Hematopoietic multipotent progenitor cell treated with erythropoietin and hydrocortisone succinate and interleukin-3 and kit ligand, for 15 days (in vitro differentiated cells): Measurements from ENCODE around the gene ROBO2.

Experiments used
- DNase-seq: peaks from one replicate; pipeline ENCODE4 v3.0.0-alpha.2; 2015; ENCODE audit warnings: low spot score

ROBO2 gene

DNA sequence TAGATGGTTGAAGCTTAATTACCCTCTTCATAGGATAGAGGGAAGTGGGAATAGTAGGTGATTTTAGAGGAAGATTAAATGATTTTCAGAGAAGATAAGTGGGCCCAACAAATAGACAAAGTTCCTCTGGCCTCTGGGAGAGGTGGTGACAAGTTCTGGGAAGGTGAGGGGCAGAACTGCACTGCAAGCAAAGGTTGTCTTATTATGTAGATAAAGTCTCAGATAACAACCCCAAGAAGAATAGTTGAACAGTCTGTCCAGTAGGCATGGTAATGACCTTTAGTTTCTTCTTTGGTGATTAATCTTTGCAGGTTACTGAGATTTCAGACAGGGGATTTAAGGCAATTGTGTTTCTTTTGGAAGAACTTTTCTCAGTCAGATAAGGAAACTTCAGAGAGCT lies 439.1 kb downstream of the ROBO2 start:
- DNase-seq, result no peak

DNA sequence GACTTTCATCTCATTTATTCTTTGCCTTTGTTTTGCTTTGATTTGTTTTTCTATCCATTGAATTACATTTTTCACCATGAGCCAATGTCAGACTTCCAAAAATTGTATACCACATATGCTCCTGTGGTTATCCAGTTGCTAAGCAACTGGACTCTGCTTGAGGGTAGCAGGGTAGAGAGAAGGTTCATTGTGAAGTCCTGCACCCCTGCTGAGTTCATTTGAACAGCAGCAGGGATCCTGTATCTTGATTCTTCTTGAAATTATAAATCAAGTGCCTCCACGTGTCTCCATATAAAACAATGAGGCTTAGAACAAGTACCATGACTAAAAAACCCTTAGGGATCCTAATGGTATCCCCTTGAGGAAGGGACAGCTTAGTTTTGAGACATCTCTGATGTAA lies 449.3 kb downstream of the ROBO2 start:
- no peak for DNase-seq

DNA sequence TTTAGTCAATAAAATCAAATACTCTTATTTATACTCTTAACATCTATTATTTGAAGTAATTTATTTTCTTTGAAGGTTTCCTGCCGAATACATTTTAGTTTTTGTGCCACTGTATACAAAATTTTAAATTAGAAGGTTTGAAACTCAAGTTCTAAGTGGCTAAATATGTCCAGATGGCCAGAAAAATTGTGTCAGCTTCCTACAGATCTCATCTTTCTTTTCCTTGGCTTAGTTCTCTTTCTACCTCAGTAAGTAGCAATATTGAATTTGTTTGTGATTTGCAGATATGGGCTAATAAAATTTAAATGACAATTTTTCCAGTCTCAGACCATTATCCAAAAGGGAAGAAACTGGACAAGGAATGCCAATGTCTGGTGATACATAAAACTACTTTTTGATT lies 452.1 kb downstream of the ROBO2 start:
- no peak for DNase-seq

DNA sequence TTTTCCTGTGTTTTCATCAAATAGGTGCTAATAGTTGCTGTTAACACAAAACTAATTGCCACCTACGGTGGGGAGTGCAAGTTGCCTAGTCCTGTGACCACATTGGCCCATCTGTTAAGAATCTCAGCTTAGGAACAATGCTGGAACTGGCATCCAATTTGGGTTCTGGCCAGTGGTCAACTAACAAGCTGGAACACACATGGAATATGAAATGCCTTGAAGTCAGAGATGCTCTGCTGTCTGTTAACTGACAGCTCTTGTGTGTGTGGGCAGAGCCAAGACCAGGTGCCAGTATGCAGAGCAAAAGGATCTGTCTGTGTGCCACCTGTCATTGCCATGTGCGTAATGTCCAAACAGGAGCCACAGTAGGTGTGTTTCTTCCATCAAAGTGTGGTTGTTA lies 460.8 kb downstream of the ROBO2 start:
- no peak for DNase-seq

DNA sequence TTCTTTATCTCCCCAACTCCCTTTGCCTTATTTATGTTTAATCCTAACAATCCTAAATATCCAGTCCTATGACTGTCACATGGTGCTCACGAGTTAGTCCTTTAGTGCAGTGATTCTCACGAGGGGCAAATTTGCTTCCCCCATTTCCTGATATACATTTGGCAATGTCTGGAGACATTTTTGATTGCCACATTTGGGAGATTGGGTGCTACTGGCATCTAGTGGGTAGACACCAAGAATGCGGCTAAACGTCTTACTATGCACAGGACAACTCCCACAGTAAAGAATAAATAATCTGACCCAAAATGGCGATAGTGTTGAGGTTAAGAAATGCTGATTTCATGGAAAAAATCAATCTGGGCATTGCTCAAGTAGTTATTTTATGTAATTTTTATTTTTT lies 466.5 kb downstream of the ROBO2 start:
- no peak for DNase-seq

DNA sequence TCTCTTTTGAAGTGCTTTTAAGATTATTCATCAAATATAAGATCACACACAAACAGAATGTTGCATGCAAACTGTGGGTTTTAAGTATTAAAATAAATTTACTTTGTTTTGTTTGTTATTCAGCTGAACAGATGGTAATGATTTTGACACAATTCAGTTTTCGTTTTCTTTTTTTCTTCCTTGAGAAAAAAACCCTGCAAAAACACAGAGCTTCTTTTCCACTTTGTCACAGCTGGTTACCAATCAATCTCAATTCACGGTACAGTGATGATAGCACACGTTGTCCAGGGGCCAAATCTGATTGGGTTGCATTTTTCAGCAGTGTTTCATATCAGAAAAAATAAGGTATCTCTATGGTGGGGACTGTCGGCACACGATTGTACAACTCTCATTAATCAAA lies 473.6 kb downstream of the ROBO2 start:
- no peak for DNase-seq

DNA sequence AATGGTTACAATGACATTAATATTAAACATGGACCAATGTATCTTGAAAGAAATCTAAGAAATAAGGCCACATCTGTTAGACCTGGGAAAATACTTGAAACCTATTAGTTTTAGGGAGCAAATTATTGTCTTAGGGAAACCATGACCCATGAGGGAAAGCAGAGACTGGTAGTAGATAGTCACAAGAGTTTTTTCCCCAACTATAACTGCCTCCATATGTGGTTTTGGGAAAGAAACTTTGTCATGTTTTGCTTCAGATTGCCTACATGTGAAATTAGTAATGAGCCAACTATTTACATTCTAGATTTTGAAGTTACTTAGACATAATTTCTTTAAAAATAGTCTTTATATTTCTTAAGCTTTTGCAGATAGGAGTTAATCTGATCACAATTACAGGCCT lies 474.9 kb downstream of the ROBO2 start:
- no peak for DNase-seq

DNA sequence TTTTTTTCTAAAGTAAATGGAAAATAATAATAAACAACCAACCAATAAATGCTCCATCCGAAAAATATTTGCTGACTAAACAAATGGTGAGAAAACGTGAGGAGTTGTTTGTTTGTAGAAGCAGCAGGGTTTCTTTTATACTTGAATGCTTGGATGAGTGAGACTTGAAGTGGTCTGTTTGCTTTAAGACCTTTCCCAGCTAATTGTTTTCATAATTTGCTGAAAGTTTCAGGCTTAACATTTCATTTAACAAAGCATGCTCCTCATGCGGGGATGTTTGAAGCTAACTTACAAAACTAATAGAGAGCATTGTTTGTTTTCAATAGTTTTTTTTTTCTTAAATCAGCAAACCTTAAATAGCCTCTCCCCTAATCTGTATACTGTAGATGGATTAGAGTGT lies 484.6 kb downstream of the ROBO2 start:
- no peak for DNase-seq

DNA sequence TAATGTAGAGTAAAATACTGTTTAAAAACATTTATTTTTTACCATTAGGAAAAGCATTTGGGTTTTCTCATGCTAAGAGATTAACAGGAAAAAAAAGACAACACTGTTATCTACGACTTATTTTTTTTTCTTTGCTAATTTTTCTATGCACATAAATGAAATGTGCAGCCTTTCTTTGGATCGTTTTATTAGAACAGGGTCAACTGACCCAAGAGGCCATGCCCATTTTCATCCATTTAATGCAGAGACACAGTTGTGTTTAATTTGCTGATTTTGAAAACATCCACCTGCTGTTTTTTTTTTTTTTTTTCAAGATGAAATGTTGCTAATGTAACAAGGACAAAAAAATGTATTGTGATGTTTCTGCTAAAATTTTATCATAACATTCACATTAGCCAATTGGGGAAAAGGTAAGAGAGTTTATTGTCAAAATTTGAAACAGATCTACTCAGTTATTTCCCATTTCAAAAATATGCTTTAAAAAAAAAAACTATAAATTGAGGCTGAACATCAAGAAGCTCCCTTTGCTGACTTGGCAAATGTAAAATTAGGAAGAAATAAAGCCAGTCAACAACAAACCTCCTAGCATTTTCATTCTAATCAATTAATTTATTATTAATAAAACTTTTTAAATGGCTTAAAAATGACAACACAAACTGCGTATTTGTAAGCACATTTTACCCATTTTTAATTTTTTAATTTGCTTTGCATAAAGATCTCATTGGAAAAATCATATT lies 485.2 kb downstream of the ROBO2 start:
- no peak for DNase-seq

DNA sequence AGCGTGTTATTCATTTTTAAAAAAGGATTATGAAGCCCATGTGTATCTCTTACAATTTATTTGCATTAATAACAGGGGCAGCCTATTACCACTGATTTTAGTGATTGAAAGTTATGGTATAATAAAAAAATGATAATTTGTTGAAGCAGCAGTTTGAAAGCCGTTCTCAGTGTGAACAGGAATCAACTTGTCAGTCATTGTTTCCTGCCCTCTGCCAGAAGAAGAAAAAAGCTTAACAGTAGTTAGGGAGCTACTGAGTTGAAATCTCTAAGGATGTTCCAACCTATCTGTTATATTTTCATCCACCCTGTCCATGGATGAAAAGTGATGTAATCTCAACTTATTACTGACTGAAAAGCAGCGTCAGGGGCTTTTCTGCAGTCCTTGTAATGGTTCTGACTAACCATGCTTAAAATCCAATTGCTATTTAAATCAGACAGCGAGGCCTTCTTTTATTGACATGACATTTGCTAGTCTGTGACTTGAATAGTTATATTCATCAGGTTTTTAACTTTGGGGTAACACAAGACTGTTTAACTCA lies 486.7 kb downstream of the ROBO2 start:
- no peak for DNase-seq

DNA sequence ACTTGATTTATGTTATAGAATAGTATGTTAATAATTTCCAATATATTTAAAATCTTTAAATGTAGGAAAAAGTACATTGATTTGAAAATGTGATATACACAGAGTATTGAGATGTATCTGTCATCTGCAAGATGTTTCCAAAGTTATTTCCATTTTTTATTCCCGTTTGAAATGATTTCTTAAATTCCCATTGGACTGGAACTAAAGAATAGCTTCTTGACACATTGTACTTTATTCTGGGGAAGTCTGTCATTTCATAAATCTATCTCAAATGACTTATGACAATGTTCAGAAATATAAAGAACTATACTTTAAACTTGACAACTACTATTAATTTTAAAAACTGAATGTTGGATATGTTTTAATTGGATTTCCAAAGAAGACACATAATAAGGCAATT lies 489.6 kb downstream of the ROBO2 start:
- no peak for DNase-seq

DNA sequence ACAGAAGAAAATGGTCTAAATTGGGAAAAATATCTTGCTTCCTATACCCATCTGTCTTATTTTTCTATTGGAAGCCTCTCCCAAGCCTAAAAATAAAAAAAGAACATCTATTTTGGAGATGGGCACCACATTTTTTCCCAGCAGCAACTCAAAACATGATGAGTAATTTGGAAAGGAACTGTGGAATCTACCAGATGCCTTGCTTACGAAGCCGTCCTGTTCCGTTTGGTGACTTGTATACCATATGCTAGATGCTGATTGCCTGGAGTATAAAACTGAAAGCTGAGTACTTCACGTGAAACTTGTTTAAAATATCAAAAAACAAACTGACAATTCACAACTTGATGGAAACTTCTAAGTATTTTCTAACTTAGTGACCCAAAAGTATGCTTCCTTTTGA lies 491.0 kb downstream of the ROBO2 start:
- DNase-seq, result no peak

DNA sequence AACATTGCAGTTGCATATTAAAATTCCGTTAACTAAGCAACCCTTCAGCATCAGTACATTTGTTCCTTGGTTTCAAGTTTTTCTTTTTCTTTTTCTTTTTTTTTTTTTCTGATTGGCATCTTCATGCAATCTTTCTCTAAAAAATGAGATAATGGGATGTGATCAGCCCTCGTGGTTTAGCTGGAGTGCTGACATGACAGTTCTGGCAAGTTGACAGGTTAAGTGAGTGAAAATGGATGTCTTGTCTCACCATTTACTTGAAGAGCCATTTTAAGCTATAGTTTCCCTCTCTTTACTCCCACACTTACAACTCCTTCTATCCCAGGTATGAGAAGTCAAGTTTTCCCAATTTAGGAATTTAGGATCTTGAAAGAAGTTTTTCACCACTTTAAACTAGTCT lies 495.2 kb downstream of the ROBO2 start:
- no peak for DNase-seq

DNA sequence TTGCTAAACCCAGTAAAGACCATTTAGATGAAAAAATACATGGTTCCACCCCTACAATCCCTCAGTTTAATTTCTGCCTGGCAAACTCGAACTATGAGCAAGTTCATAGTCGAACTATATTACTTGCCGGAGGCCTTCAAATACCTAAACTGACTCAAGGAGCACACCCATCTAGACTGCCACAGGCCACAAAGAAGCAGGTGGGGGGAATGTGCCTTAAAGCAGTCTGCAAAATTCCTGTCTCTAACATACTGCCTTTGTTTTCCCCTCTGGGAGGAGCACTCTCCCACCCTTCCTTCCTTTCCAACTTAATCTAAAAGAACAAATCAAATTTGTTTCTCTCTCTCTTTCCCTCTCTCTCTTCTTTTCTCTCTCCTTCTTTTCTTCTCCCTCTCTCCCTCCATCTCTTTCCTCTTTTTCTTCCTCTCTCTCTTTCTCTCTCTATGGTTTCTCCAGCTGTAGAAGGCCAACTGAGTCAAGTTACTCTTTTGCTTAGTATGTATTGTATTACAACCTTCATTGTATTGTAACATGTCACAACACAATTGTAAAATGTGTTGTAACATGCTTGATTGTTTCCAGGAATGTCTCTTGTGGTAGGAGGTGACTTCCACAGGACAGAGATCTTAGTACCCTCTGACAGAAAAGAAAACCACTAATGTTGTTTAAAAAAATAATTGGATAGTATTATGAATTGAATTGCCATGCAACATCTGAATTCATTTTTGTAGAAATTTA lies 496.3 kb downstream of the ROBO2 start:
- DNase-seq, result no peak

DNA sequence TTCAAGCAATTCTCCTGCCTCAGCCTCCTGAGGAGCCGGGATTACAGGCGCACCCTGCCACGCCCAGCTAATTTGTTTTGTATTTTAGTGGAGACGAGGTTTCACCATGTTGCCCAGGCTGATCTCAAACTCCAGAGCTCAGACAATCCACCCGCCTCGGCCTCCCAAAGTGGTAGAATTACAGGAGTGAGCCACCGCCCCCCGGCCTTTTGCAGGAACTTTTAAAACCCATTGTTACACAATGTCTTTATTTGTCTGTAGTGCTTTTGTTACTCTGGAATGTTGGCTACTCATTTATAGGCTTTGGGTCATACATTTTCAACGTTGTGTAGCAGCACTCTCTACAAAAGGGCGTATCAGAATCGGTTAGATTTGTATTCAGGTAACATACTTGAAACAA lies 499.1 kb downstream of the ROBO2 start:
- no peak for DNase-seq

DNA sequence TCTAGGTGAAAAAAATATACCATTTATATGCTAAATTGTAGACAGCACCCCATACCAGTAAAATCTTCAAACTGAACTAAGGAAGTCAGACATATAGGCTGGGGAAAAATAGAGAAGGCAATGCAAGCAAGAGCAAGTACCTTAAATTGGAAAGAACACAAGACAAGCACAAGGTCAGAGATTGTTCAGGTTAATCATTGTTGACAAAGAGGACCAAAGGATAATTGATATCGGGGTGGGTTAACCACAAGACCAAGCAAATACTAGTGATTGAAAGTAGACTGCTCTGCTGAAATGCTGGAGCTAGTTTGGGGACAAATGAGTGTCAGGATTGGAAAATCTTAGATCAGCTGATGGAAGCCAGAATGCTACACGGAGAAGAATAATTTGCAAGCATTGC lies 499.8 kb downstream of the ROBO2 start:
- DNase-seq, result no peak

DNA sequence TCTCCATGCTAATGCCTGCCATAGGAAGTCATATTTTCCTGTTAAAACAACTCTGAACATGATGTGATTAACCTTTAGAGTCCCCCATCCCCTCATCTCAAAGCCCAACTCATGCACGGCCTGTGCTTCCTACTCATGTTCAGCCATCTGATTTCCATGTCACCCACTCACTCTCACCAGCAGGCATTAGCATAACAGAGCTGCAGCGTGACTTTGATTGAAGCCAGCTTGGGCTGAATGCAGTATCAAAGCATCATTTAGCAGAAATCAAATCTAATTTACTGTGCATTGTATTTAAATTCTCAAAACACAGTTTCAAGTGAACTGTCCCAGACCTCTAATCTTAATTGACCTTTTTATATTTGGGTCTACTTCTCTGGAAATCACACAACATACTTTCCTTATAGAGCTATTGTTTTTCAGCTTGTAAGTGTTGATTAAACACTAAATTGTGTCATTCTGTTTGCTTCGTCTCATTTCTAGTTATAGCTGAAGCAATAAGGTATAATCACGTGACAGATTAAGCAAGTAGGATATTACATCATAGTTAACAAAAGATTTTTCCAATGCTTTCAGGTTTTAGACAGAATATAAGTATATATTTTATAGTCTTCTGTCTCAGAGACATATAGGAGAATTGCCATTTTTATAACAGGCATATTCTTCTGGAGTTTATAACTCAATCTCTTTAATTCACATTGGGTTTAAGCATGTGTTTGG lies 501.5 kb downstream of the ROBO2 start:
- no peak for DNase-seq

DNA sequence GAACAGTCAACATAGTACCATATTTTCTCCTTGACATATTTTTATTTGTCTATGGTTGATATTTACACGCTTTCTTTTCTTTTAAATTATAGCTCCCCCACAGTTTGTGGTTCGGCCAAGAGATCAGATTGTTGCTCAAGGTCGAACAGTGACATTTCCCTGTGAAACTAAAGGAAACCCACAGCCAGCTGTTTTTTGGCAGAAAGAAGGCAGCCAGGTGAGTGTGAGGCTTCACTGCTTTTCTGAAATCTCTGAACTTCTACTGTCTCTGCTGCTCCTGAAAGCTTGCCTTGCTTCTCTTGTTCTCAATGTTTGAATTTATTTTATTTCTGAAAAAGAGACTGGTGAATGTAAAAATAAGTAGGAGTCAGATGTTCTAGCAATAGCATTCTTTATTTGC lies 506.3 kb downstream of the ROBO2 start:
- DNase-seq, result no peak

DNA sequence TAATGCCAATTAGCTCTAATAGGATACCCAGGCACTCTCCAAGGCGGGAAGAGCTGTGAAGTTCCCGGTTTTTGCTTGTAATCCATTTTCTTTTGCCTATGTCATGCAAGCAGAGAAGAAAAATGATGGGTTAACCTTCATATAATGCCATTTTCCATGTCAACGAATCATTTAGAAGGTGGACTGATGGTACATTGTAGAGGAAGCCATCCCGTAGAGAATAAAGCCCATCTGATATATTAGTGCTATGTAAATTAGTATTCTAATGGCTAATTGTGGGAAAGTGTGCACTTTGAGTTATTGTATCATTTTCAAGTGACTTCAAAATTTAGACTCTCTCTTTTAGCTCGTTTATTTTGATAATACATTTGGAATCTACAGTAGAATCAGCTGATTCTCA lies 509.1 kb downstream of the ROBO2 start:
- no peak for DNase-seq

DNA sequence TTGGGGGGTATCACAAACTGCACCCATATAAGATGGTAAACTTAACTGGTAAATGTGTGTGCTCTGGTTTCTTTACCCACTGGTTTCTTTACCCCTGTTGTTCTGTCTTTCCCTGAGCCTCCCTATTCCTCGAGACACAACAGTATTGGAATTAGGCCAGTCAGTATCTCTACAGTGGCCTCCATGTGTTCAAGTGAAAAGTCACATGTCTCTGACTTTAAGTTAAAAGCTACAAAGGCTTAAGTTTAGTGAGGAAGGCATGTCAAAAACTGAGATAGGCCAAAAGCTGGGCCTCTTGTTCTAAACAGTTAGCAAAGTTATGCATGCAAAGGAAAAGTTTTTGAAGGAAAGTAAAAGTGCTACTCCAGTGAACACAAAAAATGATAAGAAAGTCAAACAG lies 513.3 kb downstream of the ROBO2 start:
- DNase-seq, result no peak

DNA sequence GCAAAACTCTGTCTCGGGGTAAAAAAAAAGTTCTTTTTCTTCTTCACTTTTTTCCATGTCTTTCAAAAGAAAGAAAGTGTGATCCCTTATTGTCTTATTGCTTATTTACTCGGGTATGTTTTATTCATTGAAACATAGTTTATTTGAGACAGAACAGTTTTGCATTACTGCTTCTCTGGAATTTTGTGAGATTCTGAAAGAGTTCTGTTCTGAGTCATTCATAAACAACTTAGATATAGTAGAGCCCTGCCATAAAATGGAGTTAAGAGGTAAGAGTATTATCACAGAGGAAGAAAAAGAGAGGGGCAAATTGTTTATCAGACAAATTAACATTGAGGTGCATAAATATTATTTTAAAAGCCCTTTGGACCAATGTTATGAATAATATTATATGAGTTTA lies 522.2 kb downstream of the ROBO2 start:
- DNase-seq, result no peak

DNA sequence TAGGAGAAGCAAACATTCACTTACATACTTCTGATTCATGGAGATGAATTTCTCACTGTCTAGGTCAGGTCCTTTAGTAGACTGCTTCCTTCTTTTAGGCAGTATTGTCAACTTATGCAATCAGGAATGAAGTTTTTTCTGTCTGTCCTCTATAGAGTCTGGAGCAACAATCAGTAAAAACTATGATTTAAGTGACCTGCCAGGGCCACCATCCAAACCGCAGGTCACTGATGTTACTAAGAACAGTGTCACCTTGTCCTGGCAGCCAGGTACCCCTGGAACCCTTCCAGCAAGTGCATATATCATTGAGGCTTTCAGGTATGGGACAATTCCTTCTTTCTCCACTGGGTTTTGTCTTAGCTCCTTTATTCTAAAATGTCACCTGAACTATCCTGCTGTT lies 523.1 kb downstream of the ROBO2 start:
- DNase-seq, result no peak

DNA sequence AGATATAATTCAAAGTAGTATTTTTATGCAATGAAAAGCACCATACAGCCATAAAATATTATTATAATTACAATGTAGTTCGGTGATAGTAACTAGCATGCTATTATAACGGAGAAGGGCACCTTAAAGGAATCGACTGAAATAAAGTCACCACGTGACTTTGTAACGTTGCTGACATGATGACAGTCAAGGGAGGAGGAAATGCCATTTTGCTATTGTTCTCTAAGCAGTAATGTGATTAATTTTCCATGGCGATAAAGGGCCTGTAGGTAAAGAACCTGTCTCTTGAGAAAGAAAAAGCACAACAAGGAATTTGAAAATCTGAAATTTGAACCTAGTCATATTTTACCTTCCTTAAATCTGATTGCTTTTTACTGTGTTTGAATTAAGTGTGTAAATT lies 526.2 kb downstream of the ROBO2 start:
- no peak for DNase-seq
